Muscle of leg (tissue), 11 donors: ENCODE data around the gene RABEP2. TPM values are rescaled to one million over a fixed set of nuclear protein-coding genes. Genes with fewer than 3 reads are reported as not detected.

Experiments
- DNase-seq: peaks from one replicate; pipeline ENCODE4 v3.0.0; 2013
- H3K27ac ChIP-seq: one replicate; pipeline ENCODE4 v1.5.1; 2013; ENCODE audit warnings: mild to moderate bottlenecking, low read length, control low read depth
- H3K27me3 ChIP-seq: one replicate; pipeline ENCODE4 v1.6.1; 2013; ENCODE audit warnings: low read length; ENCODE audit not compliant: control insufficient read depth, insufficient read depth
- H3K36me3 ChIP-seq: one replicate; pipeline ENCODE4 v1.6.1; 2013; ENCODE audit warnings: low read length; ENCODE audit not compliant: control insufficient read depth, insufficient read depth
- H3K4me1 ChIP-seq: one replicate; pipeline ENCODE4 v1.6.1; 2013; ENCODE audit warnings: low read length; ENCODE audit not compliant: control insufficient read depth, insufficient read depth
- H3K4me3 ChIP-seq: one replicate; pipeline ENCODE4 v1.5.1; 2013; ENCODE audit warnings: low read length, control low read depth
- H3K9me3 ChIP-seq: replicated peaks from 2 replicates; pipeline ENCODE4 v1.6.1; 2013; ENCODE audit warnings: low read depth, low read length; ENCODE audit not compliant: control insufficient read depth
- WGBS: methylation state at CpG from one replicate; pipeline ENCODE4 v1.1.5; 2013; ENCODE audit warnings: missing lambda C conversion rate; ENCODE audit not compliant: insufficient coverage; 5-methylcytosine and 5-hydroxymethylcytosine counted together
- polyA plus RNA-seq, 8 donors: library from polyadenylated mRNA; unstranded; fragments of 120-200 nt; gene quantifications; one replicate each; pipeline versions ENCODE4 v1.2.1 to v1.2.3, GENCODE V29; 2013; ENCODE audit warnings: inconsistent platforms in 1 of 8, low replicate concordance in 1 of 8; ENCODE audit not compliant: insufficient read length in 8 of 8, insufficient read depth in 1 of 8
- total RNA-seq: library from RNA; stranded (reverse); fragments of 120-200 nt; gene quantifications from one replicate; pipeline ENCODE4 v1.2.4, GENCODE V29; 2013

RABEP2 gene
- total and polyA plus RNA-seq, 9 donors, result 11.6 to 19.3 (median 15.3) TPM

DNA sequence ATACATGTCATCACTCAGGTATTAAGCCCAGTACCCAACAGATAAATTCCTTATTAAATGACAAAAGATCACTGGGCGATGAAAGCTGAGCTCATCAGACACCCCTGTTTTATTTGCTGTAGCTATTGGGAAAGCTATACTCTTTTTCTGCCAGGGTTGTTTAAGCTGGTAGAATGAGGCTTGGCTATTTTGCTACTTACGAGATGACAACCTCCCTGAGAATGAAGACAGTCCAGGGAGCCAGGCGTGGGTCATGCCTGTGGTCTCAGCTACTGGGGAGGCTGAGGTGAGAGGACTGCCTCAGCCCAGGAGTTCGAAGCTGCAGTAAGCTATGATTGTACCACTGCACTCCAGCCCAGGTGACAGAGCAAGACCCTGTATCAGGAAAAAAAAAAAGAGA, 65.7 kb downstream of the RABEP2 start:
- Histone ChIP-seq H3K9me3 (no peaks in the 10 kb centered on the region), H3K27me3 (no peaks in the 10 kb centered on the region), H3K4me3 (no peak overlapping the region), H3K36me3 (no peaks in the 10 kb centered on the region), H3K4me1 (peaks cover 6% of the 10 kb centered on the region), H3K27ac (no peak overlapping the region)
- WGBS, result 54% methylated on average over 3 of the region's 4 CpGs
- DNase-seq, result no peak

DNA sequence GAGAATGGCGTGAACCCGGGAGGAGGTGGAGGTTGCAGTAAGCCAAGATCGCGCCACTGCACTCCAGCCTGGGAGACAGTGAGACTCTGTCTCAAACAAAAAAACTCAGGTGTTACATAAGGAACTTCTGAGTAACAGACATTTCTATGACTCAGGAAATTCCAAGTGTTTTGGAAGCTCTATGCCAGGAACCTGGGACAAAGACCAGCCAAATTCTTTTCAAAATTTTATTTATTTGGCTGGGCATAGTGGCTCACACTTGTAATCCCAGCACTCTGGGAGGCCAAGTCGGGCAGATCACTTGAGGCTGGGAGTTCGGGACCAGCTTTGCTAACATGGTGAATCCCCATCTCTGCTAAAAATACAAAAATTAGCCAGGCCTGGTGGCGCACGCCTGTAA, 66.6 kb downstream of the RABEP2 start:
- no peaks in the 10 kb centered on the region for H3K9me3 ChIP-seq
- no peaks in the 10 kb centered on the region for H3K36me3 ChIP-seq
- H3K4me1 ChIP-seq, result peaks cover 4% of the 10 kb centered on the region
- H3K27ac ChIP-seq, result no peak overlapping the region
- WGBS, result 87% methylated on average over 6 of the region's 8 CpGs
- H3K27me3 ChIP-seq, result no peaks in the 10 kb centered on the region
- H3K4me3 ChIP-seq, result no peak overlapping the region
- DNase-seq, result no peak

Other genes with a start within 250 kb of the RABEP2 start
- 364 TPM for gene EIF3C, start 213.8 kb downstream of the RABEP2 start, total RNA-seq
- gene EIF3C, start 213.8 kb downstream of the RABEP2 start, polyA plus RNA-seq, result 100 to 1,000 TPM; 242 to 462 (median 336) TPM
- 1.2 TPM for gene NPIPB9, start 173.5 kb downstream of the RABEP2 start, total RNA-seq
- gene NPIPB9, start 173.5 kb downstream of the RABEP2 start, polyA plus RNA-seq, result 1 to 10 TPM in 3 of 8 donors, under 1 TPM in 5; 0.49 to 2.8 (median 0.85) TPM
- 27.1 TPM for gene ATXN2L, start 102.2 kb downstream of the RABEP2 start, total RNA-seq
- gene ATXN2L, start 102.2 kb downstream of the RABEP2 start, polyA plus RNA-seq, result 100 to 1,000 TPM in 2 of 8 donors, 10 to 100 TPM in 6; 66.4 to 107 (median 87.2) TPM
- gene TUFM, start 78.9 kb downstream of the RABEP2 start, total RNA-seq, result 87.9 TPM
- gene TUFM, start 78.9 kb downstream of the RABEP2 start, polyA plus RNA-seq, result 100 to 1,000 TPM; 151 to 193 (median 163) TPM
- 22.3 TPM for gene SH2B1, start 61.4 kb downstream of the RABEP2 start, total RNA-seq
- gene SH2B1, start 61.4 kb downstream of the RABEP2 start, polyA plus RNA-seq, result 10 to 100 TPM; 33.6 to 55.8 (median 47.6) TPM
- 280 TPM for gene ATP2A1, start 46.8 kb downstream of the RABEP2 start, total RNA-seq
- 100 to 1,000 TPM; 168 to 587 (median 468) TPM for gene ATP2A1, start 46.8 kb downstream of the RABEP2 start, polyA plus RNA-seq
- gene CD19, start 6.7 kb upstream of the RABEP2 start, total RNA-seq, result 0.13 TPM
- under 1 TPM; 0.12 to 0.85 (median 0.31) TPM for gene CD19, start 6.7 kb upstream of the RABEP2 start, polyA plus RNA-seq
- 14.2 TPM for gene NFATC2IP, start 25.7 kb upstream of the RABEP2 start, total RNA-seq
- gene NFATC2IP, start 25.7 kb upstream of the RABEP2 start, polyA plus RNA-seq, result 10 to 100 TPM; 12.7 to 35.8 (median 20.0) TPM
- 12.0 TPM for gene SPNS1, start 49.5 kb upstream of the RABEP2 start, total RNA-seq
- gene SPNS1, start 49.5 kb upstream of the RABEP2 start, polyA plus RNA-seq, result 10 to 100 TPM; 24.9 to 33.6 (median 29.4) TPM
- 1.4 TPM for gene LAT, start 59.8 kb upstream of the RABEP2 start, total RNA-seq
- gene LAT, start 59.8 kb upstream of the RABEP2 start, polyA plus RNA-seq, result 1 to 10 TPM; 1.8 to 3.9 (median 3.3) TPM